ENCODE measurements around the gene GEMIN5. TPM values are rescaled to one million over a fixed set of nuclear protein-coding genes. Genes with fewer than 3 reads are reported as not detected.

The GEMIN5 gene
- total RNA-seq, 1 donor from 2014 or later = 35.3 TPM

- Mint-ChIP-seq H3K36me3 (ENCODE audit: low read depth) (peaks cover 7% of the 10 kb centered on the region), H3K4me3 (no peak overlapping the region), H3K4me1 (no peaks in the 10 kb centered on the region), H3K27me3 (ENCODE audit: low read depth) (no peaks in the 10 kb centered on the region), H3K27ac (ENCODE audit: unreplicated experiment) (no peak overlapping the region), H3K9me3 (no peaks in the 10 kb centered on the region)
- peak; percentile 42 for DNase-seq (ENCODE audit: low read depth, low spot score)
- TF ChIP-seq, protein P1, sequence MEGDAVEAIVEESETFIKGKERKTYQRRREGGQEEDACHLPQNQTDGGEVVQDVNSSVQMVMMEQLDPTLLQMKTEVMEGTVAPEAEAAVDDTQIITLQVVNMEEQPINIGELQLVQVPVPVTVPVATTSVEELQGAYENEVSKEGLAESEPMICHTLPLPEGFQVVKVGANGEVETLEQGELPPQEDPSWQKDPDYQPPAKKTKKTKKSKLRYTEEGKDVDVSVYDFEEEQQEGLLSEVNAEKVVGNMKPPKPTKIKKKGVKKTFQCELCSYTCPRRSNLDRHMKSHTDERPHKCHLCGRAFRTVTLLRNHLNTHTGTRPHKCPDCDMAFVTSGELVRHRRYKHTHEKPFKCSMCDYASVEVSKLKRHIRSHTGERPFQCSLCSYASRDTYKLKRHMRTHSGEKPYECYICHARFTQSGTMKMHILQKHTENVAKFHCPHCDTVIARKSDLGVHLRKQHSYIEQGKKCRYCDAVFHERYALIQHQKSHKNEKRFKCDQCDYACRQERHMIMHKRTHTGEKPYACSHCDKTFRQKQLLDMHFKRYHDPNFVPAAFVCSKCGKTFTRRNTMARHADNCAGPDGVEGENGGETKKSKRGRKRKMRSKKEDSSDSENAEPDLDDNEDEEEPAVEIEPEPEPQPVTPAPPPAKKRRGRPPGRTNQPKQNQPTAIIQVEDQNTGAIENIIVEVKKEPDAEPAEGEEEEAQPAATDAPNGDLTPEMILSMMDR (conservative IDR thresholded peaks at IDR 0.05) = peak; percentile 79
Measured at GRCh38 chr5:154972476-154973080, 34.6 kb upstream of the GEMIN5 start.

DNA sequence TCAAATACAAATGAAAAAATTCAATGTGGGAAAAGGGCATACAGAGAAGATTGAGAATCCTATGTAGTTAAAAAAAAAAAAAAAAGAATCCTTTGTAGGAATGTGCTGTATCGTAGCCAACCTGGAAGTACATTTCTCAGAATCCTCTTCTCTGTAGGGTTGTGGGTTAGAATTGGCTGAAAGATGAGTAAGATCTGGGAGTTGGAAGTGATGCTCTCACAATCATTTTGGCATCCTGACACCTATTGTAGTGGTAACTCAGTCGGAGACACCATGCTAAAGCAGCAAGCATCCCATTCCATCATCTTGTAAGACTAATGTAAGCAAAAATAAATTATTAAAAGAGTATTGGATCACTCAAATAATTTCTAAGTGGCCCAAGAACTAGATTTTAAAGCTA lies 33.5 kb upstream of the GEMIN5 start:
- Mint-ChIP-seq H3K4me1 (no peaks in the 10 kb centered on the region), H3K9me3 (no peaks in the 10 kb centered on the region), H3K36me3 (ENCODE audit: low read depth) (peaks cover 7% of the 10 kb centered on the region), H3K27ac (ENCODE audit: unreplicated experiment) (no peak overlapping the region), H3K4me3 (no peak overlapping the region), H3K27me3 (ENCODE audit: low read depth) (no peaks in the 10 kb centered on the region)
- no peak for DNase-seq (ENCODE audit: low read depth, low spot score)
- TF ChIP-seq, protein P1 (conservative IDR thresholded peaks at IDR 0.05) = no peak

- Mint-ChIP-seq H3K36me3 (ENCODE audit: low read depth) (peaks cover 2% of the 10 kb centered on the region), H3K27me3 (ENCODE audit: low read depth) (no peaks in the 10 kb centered on the region), H3K9me3 (no peaks in the 10 kb centered on the region), H3K4me3 (no peak overlapping the region), H3K27ac (ENCODE audit: unreplicated experiment) (no peak overlapping the region), H3K4me1 (no peaks in the 10 kb centered on the region)
- no peak for DNase-seq (ENCODE audit: low read depth, low spot score)
- TF ChIP-seq, protein P1 (conservative IDR thresholded peaks at IDR 0.05) = no peak
Measured at GRCh38 chr5:154970759-154971158, 32.7 kb upstream of the GEMIN5 start.

- no peaks in the 10 kb centered on the region for H3K27me3 Mint-ChIP-seq (ENCODE audit: low read depth)
- no peaks in the 10 kb centered on the region for H3K9me3 Mint-ChIP-seq
- no peak overlapping the region for H3K4me3 Mint-ChIP-seq
- H3K27ac Mint-ChIP-seq (ENCODE audit: unreplicated experiment) = no peak overlapping the region
- TF ChIP-seq, protein P1 (conservative IDR thresholded peaks at IDR 0.05) = no peak
- no peaks in the 10 kb centered on the region for H3K36me3 Mint-ChIP-seq (ENCODE audit: low read depth)
- no peak for DNase-seq (ENCODE audit: low read depth, low spot score)
- no peaks in the 10 kb centered on the region for H3K4me1 Mint-ChIP-seq
Measured at GRCh38 chr5:154968953-154969352, 30.9 kb upstream of the GEMIN5 start.

DNA sequence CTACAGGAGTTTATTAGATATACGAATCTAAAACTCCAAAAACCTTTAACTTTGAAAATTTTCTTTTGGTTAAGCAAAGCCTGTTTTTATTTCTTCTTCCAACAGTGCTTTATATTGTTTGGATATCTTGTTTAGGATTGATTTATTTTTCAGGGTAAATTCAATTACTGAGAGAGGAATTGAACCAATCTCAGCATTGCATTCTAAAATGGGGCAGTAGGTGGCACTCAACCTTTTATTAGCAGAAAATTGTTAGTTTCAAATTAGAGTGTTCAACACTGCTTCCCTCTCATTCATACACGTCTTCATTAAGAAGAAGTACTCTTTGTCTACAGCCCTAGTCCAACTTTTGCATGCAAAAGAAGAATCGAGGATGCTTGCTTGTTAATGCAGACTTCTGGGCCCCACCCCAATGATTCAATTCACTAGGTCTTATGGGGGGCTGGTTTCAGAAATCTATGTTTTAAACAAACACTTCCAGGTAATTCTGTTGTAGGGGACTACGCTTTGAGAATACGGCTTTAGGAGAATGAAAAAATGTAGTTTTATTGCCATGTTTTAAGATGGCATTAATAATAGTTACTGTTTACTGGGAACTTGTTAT lies 29.5 kb upstream of the GEMIN5 start:
- DNase-seq (ENCODE audit: low read depth, low spot score) = no peak
- Mint-ChIP-seq H3K4me1 (no peaks in the 10 kb centered on the region), H3K9me3 (no peaks in the 10 kb centered on the region), H3K4me3 (no peak overlapping the region), H3K27me3 (ENCODE audit: low read depth) (no peaks in the 10 kb centered on the region), H3K36me3 (ENCODE audit: low read depth) (no peaks in the 10 kb centered on the region), H3K27ac (ENCODE audit: unreplicated experiment) (no peak overlapping the region)
- TF ChIP-seq, protein P1 (conservative IDR thresholded peaks at IDR 0.05) = peak; percentile 64
